HG03442 (cell line): ENCODE data around the gene MXD3.
A peak's percentile ranks its signal among the peaks of the same experiment; 100 is the strongest.

Experiments
- ATAC-seq: cut with Tn5 transposase; IDR thresholded peaks from one replicate; pipeline ENCODE4 v1.9.1; 2021; ENCODE audit warnings: mild to moderate bottlenecking, moderate library complexity; ENCODE audit not compliant: unreplicated experiment

The MXD3 gene

GRCh38 chr5:177327539-177328522 is 16.1 kb upstream of the MXD3 start:
- ATAC-seq, result no peak

GRCh38 chr5:177325868-177326381 is 14.2 kb upstream of the MXD3 start:
- no peak for ATAC-seq

DNA sequence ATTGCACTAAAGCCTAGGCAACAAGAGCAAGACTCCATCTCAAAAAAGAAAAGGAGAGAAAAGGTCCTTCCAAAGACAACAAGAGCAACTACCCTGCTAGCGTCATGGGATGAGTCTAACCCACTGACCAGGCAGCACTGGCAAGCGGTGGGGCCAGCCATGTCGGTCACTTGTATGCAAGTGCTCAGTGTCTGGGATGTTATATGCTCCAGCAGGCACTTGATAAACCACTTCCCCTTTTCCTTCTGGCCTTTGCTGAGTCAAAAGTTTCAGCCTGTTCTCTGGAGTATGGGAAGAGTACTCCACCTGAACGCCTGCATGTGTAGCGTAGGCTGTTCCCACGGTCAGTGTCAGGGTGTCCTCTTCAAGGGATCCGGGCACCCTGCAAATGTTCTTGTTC is 9.2 kb upstream of the MXD3 start:
- no peak for ATAC-seq

DNA sequence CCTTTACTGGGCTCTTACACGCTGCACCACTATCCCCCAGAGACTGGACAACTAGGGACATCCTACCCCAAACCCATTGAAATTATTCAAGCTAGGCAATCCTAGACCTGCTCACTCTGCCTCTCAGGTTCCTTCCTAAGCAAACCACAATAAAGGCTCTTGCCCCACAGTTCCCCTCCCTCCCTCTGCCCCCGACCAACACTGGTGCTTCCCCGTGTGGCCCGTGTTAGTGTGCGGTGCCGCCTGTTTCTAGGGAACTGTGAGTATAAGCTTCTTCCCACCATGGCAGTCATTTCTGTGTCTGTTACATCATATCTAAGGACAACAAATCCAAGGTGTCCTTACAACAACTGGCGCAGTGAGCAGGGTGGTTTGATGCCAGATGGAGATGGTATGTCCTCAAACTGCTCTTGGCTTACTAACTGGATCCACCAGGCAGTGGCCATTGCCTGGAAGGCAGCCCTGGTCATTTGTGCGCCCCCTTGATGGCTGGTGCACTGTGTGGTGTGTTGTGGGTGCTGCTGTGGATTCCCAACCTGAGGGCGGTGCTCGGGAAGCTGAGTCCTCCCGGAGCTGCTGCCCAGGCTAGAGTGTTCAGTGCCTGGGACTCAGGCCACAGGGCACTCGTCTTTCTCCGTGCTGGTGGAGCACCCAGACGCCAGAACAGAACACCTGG is 8.4 kb upstream of the MXD3 start:
- ATAC-seq, result no peak

- no peak for ATAC-seq
Observed at GRCh38 chr5:177317959-177318377, 6.3 kb upstream of the MXD3 start.

DNA sequence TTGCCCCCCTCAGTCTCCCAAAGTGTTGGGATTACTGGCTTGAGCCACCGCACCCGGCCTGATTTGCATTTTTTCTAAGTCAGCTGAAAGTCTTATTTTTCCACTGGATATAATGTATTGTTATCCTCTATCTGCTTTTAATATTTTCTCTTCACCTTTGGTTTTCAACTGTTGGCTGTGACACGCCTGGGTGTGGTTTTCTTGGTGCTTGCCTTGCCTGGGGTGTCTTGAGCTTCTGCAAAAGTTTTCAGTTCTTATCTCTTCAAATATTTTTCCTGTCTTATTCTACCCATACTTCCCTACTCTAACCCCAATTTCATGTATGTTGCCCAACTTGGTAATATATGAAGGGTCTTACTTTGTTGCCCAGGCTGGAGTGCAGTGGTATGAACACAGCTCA is 4.3 kb upstream of the MXD3 start:
- no peak for ATAC-seq

- no peak for ATAC-seq
Observed at GRCh38 chr5:177315411-177315810, 3.7 kb upstream of the MXD3 start.

GRCh38 chr5:177314376-177315342 is 3.0 kb upstream of the MXD3 start:
- no peak for ATAC-seq

GRCh38 chr5:177313561-177314259 is 2.0 kb upstream of the MXD3 start:
- ATAC-seq, result no peak

- peak; percentile 24 for ATAC-seq
Observed at GRCh38 chr5:177312649-177313181, 1.0 kb upstream of the MXD3 start.

DNA sequence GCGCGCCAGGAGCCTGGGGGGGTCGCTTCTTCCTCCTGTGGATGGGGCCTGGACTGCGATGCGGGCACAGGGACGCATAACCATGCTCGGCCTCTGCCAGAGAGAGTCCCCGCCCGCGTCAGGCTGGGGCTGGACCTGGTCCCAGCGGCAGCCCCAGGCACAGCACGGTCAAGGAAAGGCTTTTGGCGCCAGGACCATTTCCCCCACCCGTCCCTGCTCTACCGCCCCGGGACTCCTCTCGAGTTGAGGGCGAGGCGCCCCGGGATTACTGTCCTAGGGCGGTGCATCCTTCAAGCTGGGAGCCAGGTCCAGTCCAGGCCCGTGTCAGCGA is 341 bp downstream of the MXD3 start:
- no peak for ATAC-seq

GRCh38 chr5:177310757-177311391 is 824 bp downstream of the MXD3 start:
- ATAC-seq, result no peak

DNA sequence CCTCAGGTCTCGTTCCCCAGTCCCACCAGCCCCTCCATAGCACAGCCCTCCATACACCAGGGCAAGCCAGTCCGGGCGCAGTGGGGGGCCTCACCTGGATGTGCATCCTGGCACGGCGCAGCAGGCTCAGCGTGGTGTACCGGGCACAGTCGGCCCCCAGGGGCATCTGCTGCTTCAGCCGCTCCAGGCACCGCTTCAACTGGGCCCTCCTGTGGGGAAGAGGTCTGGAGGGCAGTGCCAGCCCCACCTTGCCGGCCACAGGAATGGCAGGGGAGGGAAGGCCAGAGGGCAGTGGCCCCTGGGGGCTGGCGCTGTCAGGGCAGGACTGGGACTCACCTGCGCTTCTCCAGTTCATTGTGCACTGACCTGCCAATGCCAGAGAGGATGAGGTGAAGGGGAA is 1.4 kb downstream of the MXD3 start:
- ATAC-seq, result no peak

DNA sequence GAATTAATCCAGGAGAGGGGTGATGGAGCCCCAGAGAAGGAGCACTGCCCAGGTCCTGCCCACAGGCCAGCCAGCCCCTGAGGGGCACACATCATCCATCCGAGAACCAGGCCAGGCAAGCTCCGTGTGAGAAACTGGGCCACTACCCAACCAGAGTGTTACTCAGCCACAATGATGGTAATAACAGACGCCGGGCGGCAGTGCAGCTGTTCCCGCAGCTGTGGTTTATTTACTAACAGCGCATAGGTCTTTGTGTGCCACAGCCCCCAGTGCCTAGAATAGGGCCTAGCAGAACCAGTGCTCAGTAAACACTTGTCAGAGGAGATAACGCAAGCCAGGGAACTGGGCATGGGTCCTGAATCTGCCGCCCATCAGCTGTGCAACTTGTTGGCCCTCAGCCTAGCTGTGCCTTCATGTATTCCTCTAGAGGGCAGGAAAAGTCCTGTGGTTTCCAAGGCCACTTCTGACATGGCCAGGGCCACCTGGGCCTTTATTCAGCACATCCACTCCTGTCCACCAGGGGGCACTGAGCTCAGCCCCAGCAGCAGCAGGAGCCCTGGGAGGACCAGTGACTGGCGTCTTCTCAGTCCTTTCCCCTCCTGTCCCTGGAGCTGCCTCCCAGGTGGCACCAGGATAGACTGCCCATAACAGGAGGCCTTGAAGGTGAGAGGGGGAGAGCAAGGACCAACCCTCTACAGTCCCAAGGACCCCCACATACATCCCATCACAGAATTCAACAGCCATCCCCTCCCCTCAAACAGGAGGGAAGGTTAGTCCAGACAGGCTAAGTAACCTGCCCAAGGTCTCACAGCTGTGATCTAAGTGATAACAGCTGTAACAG is 2.1 kb downstream of the MXD3 start:
- no peak for ATAC-seq

GRCh38 chr5:177308740-177309139 is 3.0 kb downstream of the MXD3 start:
- no peak for ATAC-seq

DNA sequence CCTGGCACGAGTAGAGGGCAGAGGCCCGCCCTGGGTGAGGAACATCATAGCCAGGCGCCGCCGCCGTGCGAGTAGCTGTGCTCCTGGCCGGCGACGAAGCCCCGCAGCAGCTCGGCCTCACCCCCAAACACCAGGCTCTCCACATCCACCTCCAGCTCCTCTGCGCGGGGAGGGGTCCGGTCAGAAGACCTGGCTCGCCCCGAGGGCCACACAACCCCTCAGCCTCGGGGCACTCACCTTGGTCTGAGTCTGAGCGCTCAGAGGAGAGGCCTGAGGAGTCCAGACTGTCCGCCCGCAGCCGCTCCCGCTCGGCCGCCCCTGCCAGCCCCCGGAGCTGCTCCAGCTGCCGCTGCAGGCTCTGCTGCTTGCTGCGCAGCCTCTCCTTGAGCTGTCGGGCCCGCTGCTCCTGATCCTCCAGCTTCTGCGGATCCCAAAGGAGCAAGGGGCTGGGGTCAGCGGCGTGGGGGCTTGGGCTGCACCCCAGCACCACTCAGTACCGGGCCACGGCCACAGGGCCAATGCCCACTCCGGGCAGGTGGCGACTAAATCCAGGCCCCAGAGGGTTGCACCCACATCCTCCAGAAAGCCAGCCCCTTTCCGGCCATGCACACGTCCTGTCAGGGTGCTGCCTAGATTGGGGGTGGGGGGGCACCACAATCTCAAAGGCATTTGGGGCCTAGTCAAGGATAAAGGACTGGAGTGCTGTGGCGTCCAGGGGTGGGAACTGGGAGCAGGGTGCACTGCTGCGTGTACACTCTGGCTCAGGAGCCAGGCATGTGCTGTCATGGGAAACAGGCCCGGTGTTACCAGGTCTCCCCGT is 3.9 kb downstream of the MXD3 start:
- no peak for ATAC-seq

GRCh38 chr5:177306674-177307543 is 4.8 kb downstream of the MXD3 start:
- no peak for ATAC-seq
